Measurements from ENCODE around the gene F8.

DNA sequence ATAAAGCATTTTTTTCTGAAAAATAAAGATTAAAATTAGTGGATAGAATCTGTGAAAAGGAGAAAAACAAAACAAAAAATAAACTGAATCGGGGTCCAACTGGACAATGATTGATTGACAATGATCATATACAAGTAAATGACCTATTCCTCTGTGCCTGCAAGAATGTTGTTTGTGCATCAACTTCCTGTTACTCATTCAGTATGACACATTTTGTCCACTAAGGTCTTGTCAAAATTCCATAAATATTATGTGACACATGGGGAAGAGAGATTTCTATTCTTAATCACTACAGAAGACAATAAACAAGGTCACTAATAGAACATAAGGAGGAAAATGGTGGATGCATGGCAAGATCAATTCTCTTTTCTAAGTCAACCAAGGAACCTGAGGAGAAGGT is 54.9 kb downstream of the F8 start:
- TF ChIP-seq YY1 (IDR thresholded peaks at IDR 0.05; ENCODE audit: insufficient read depth, insufficient read length) (no peak), ZNF274 (IDR thresholded peaks at IDR 0.05; ENCODE audit: low read depth, low read length) (no peak), SUZ12 (IDR thresholded peaks at IDR 0.05; ENCODE audit: extremely low read depth, insufficient read depth, insufficient read length) (no peak)

Measured in NT2/D1 (cell line).